HG03521 (cell line): ENCODE measurements around the gene ADAMTSL2.

Experiments
- ATAC-seq: cut with Tn5 transposase; IDR thresholded peaks from one replicate; pipeline ENCODE4 v1.9.1; 2021; ENCODE audit warnings: mild to moderate bottlenecking, moderate library complexity; ENCODE audit not compliant: unreplicated experiment

The ADAMTSL2 gene

GRCh38 chr9:133529874-133530273 lies 4.6 kb upstream of the ADAMTSL2 start:
- no peak for ATAC-seq

- ATAC-seq: no peak
Observed at GRCh38 chr9:133531293-133531692, 3.2 kb upstream of the ADAMTSL2 start.

GRCh38 chr9:133532937-133533668 lies 1.4 kb upstream of the ADAMTSL2 start:
- no peak for ATAC-seq

- no peak for ATAC-seq
Observed at GRCh38 chr9:133533857-133534256, 647 bp upstream of the ADAMTSL2 start.

- ATAC-seq: no peak
Observed at GRCh38 chr9:133535306-133535877, 888 bp downstream of the ADAMTSL2 start.

GRCh38 chr9:133536080-133536479 lies 1.6 kb downstream of the ADAMTSL2 start:
- ATAC-seq: no peak

- ATAC-seq: no peak
Observed at GRCh38 chr9:133536536-133536935, 2.0 kb downstream of the ADAMTSL2 start.

DNA sequence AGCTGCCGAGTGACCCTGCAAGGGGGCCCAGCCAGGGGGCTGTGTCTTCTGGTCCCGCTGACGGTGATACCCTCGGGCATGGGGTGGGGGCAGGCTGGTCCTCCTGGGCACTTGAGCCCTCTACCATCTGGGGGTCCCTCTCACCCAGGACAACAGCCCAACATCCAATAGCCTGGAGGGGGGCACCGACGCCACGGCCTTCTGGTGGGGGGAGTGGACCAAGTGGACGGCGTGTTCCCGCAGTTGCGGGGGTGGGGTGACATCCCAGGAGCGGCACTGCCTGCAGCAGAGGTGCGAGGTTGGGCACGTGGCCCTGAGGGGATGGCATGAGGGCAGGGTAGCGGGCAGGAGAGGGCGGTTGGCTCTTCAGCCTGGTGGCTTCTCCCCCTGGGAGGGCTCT lies 2.8 kb downstream of the ADAMTSL2 start:
- ATAC-seq: no peak

- no peak for ATAC-seq
Observed at GRCh38 chr9:133538176-133538575, 3.7 kb downstream of the ADAMTSL2 start.

DNA sequence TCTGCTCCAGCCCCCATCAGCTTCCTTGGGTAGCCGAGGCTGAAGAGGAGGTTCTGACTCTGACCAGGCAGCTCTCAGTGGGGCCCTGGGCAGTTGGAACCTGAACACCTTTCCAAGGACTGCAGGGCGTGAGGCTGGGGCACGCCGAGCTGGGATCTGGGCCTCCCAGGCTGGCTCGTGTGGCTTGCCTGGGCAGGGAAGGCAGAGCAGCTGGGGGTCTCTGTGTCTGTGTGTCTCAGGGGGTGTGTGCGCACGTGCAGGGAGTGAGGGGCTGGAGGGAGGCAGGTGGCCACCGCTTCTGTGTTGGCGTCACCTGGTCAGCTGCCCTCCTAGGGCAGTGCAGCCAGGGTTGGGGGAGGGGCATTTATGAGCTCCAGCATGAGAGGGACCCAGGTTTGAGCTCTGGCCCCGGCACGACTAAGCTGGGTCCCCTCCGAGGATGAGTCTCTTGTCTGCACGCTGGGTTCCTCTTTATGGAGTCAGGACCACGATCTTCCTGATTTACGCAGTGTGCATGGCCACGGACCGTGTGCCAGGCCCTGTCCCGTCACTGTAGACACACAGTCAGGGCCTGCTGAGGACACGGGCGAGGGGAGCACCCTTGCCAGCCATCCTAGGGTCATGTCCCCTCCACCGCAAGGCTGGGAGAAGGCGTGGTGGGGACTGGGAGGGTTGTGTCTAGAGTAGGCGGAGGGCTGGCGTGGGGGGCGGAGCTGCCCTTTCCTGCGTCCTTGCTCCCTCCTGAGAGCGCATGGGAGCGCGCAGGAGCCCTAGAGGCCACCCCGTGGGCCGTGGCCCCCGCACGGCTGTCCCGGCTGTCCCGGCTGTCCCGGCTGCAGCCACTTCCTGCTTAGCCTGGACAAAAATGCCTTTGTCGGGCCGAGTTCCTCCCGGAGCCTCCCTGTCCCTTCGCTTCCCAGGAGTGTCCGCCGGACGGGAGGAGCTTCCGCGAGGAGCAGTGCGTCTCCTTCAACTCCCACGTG lies 4.6 kb downstream of the ADAMTSL2 start:
- no peak for ATAC-seq

- no peak for ATAC-seq
Observed at GRCh38 chr9:133539991-133540697, 5.6 kb downstream of the ADAMTSL2 start.

- no peak for ATAC-seq
Observed at GRCh38 chr9:133540698-133541025, 6.2 kb downstream of the ADAMTSL2 start.

- ATAC-seq: no peak
Observed at GRCh38 chr9:133542002-133542401, 7.5 kb downstream of the ADAMTSL2 start.

GRCh38 chr9:133543772-133544467 lies 9.4 kb downstream of the ADAMTSL2 start:
- no peak for ATAC-seq

GRCh38 chr9:133545494-133546286 lies 11.2 kb downstream of the ADAMTSL2 start:
- ATAC-seq: no peak

DNA sequence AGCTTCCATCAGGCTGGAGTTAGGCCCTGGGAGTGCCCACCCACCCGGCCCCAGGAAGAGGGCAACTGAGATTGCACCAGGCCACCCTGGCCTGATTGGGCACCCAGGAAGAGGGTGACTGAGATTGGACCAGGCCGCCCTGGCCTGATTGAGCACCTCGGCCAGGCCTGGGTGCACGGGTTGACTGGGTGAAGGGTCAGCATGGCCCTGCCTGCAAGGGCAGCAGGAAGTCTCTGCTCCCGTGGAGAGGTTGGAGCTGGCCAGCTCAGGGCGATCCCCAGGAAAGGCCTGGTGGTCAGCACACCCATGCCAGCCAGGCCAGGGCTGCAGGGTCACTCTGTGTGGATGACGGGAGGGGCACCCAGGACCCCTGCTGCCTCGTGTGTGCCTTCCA lies 11.8 kb downstream of the ADAMTSL2 start:
- ATAC-seq: no peak

GRCh38 chr9:133547116-133547515 lies 12.6 kb downstream of the ADAMTSL2 start:
- ATAC-seq: no peak

DNA sequence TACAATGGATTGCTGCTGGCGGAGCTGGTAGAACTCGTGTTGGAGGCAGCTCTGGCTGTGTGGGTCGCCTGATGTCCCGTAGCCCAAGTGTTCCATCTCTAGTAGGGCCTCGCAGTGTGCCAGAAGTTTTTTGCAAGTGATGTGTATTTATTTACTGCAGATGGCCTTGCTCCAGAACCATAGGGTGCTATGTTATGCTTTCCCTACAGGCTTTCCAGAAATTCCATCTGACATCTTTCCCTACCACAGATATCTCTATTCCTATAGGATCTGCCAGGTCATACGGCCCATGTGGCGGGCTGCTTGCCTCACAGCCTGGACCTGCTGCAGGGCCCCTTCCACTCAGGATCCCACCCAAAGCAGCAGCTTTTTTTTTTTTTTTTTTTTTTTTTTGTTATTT lies 16.9 kb downstream of the ADAMTSL2 start:
- ATAC-seq: no peak

GRCh38 chr9:133552236-133552635 lies 17.7 kb downstream of the ADAMTSL2 start:
- no peak for ATAC-seq

GRCh38 chr9:133553123-133553522 lies 18.6 kb downstream of the ADAMTSL2 start:
- no peak for ATAC-seq
